HUDEP-2 (cell line): ENCODE results near the gene RHEB.

Experiments used
- DNase-seq, 76 experiments: peaks; one replicate each; lab custom pipeline; 2025; ENCODE audit not compliant: unreplicated experiment in 76 of 76; lab: John Stamatoyannopoulos, UW

The RHEB gene

DNA sequence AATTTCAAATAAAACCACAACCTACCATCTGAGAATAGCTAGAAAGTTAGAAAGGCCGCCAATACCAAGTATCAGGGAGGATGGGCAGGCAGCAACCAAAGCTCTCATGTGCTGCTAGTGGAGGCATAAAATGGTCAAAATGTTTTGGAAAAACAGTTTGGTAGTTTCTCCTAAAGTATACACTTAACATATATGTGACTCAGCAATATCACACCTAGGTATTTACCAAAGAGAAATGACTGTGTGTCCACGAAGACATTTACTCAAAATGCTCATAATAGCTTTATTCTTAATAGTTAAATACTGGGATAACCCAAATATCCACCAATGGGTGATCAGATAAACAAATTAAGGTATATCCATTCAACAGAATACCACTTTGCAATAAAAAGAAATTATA lies 14.3 kb downstream of the RHEB start:
- no peak for DNase-seq

DNA sequence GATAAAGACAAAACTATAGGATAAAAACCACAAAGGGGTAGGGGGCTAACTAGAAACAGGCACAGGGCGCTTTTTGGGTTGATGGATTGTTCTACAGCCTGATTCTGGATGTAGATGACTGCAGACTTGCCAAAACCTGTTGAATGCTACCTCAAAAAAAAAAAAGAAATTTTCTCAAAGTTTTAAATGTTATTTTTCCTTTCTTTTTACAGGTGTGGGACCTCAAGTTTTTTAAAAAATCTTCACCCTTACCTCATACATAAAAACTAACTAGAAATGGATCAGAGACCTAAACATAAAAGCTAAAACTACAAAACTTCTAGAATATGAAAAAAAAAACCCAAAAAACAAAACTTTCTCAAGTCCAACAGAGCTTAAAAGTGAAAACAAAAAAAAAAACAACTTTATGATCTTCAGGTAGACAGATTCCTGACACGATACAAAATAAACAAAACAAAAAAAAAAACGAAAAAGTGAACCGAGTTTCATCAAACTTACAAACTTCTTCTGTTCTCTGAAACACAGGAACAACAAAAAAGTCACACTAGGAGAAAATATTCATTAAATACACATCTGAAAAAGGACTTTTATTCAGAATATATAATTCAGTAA lies 14.9 kb downstream of the RHEB start:
- DNase-seq: no peak

DNA sequence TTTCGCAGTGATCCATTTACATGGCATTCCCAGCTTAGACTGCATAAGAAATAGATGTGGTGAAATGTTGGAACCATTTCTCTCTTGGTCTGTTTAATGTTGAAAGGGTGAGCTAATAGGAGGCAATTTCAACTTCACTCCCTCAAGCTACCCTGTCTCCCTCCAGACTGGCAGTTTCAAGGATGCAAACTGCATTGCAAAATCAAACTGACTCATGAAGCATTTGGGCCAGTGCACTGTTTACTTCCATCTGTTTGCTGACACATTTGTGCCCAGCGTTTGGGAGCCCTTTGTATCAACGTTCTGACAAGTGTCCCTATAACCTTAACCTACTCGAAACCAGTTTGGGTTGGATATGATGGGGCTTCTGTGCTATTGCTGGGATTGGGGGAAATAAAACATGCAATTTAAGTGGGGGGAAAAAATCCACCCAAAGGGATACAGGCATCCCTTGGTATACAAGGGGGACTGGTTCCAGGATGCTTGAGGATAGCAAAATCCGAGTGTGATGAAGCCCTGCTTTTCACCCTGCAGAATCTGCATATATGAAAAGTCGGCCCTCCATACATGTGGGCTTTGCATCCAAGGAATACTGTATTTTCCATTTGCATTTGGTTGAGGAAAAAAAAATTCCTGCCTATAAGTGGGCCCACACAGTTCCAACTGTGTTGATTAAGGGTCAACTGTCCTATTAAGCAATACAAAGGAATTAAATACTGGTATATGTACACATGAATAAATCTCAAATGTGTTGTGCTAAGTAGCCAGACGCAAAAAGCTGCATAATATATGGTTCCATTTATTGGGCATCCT lies 15.6 kb downstream of the RHEB start:
- no peak for DNase-seq

DNA sequence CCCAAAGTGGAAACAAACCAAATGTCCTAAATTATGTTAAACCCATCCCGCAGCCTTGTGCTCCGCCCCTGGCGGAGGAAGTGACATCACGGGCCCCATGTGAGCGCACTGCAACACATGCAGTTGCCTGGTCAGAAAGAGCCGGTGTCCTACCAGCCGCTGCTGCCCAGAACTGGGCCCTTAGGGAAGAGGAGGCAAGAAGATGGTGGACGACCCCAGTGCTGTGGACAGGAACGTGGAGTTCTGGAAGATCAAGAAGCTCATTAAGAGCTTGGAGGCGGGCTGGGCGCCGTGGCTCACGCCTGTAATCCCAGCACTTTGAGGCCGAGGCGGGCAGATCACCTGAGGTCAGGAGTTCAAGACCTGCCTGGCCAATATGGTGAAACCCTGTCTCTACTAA lies 18.0 kb downstream of the RHEB start:
- DNase-seq: no peak

DNA sequence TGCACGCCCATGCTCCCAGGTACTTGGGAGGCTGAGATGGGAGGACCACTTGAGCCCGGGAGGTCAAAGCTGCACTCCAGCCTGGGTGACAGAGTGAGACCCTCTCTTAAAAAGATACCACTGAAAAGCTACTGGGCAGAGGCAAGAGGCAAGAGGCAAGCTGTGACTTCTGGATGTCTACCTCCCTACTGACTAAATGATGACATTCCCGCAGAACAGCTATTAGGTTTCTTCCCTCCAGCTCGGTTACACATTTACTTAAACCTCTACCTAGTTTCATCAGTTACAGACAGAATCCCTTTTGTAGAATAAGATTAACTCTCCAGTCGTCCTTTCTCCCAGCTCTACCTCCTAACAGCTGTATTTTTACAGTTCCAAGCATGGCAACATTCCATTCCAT lies 21.2 kb downstream of the RHEB start:
- DNase-seq: no peak

DNA sequence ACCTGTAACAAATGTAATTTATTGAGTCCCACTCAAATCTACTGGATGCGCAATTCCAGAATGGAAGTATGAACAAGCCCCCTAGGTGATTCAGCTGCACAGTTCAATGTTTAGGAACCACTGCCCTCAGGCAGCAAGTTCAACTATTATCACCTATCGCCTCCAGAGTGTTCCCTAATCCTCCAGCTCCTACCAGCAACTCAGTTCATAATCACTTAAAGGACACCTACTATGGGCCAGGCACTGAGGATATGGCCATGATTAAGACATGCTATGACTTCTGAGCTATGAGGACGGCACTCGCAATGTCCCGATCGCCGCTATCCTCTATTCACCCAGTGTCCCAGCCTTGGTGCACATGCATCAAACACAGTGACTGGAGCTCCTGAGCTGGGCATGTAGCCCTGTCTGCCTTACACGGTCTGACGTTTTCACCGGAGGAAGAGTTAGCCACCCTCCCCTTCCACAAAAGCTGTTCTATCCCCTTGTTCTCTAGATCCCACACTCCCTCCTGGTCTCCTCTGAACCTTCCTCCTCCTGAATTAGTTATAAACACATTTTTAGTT lies 22.3 kb downstream of the RHEB start:
- no peak for DNase-seq

DNA sequence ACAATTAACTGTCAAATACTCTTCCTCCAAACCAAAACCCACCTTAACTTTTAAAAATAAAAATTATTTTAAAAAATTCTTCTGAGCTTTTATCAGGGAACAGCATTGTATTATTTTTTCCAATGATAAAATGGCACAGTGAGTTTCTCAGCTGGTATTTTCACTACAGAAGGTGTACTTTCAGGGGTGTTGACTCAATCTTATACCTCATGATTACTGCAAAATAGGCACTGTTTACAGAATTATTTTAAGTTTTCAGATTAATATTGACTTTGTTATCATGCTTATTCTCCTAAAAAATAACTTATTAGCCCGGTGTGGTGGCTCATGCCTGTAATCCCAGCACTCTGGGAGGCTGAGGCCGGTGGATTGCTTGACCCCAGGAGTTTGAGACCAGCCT lies 24.3 kb downstream of the RHEB start:
- DNase-seq: no peak

DNA sequence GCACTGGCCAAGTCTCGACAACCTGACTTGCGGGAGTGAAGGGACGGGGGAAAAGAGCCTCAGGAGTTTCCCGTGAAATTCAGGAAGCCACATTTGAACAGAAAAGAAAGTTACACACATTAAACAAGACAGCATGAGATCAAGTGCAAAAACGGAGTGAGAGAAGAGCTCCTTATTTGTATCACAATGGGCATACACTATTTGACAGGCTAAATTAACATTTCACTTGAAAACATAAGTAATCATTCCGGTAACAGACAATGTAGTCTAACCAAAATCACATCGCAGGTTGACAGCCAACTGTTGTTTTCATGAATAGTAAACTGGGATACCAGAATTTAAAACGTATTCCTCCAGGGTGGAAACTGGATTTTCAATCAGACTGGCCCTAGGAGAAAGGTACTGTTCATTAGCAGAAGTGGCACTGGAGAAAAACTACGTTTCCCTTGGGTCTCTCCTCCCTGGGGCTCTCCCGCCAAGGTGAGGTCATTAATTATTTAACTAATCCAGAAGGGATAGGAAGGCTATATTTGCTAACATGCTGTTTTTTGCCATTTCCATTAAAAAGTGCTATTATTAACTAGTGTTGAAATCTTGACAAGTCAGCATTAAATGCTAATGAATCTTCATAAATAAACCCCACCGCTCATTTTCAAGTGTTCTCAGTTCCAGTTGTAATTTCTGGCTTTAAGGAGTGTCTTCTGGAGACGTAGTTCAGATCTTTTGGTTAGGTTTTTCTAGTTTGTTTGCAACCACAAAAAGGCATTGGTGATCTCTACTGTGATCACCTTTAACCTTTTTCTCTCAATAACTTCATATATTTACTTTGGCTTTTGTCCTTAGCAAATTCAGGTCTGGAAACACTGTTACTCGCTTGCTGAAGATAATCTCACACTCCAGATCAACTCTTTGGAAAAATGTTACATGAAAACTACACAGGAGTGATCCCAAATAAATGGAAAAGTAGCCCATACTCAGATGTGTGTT lies 25.1 kb downstream of the RHEB start:
- DNase-seq: no peak

DNA sequence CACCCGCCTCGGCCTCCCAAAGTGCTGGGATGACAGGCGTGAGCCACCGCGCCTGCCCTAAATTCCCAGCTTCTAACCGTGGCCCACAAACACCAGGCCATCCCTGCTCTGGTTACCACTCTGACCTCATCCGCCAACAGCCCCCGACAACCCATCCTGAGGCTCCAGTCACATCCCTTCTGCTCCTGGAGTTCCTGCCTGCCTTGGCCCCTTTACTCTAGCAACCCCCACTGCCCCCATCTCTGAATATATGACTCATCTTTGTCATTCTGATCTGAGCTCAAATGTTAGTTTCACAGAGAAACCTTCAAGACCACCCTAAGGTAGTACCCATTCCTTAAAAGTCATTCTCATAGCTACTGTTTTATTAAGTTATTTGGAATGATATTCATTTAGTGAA lies 26.6 kb downstream of the RHEB start:
- no peak for DNase-seq

DNA sequence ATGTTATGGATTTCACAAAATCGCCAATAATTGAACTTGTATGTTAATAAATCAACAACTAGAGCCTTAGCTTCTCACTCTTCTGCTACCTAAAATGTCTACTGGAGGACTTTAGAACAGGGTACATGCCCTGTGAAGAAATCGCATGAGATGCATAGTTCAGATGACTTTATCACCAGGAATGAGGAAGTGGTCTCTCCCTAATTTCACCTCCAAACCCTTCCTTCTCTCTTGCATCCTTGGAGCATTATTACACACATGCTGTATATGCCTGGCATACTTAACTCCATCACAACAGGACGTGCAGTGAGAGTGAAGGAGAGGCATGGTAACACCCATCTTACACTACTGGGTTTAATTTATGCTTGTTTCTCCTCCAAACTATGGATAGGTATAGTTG lies 27.8 kb downstream of the RHEB start:
- no peak for DNase-seq

DNA sequence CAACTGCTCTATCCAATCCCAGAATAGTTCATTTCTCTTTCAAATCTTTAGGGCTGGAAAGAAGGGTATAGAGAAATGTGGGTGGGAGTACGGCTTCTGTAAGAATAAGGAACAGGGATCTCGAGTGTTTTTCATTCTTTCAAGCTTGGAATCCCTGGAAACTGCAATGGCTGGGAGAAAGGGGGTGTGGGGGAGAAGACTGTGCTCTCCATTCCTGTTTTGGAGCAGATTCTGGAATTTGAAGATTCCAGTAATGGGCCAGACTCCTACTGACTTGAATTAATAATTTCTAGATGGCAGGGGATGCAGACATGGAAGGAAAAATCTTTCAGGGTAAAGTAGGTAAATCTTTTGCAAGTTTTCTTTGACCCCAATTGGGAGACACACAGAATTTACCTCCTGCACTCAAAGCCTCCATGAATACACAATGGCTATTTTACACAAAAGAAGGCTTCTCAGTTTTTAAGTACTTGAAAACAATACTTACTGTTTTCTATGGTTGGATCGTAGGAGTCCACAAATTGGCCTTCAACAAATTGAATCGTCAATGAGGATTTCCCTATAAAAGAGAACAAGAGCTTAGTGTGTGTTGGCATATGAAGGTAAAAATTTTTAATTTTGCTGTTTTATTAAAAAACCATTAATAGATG lies 29.1 kb downstream of the RHEB start:
- DNase-seq: no peak

DNA sequence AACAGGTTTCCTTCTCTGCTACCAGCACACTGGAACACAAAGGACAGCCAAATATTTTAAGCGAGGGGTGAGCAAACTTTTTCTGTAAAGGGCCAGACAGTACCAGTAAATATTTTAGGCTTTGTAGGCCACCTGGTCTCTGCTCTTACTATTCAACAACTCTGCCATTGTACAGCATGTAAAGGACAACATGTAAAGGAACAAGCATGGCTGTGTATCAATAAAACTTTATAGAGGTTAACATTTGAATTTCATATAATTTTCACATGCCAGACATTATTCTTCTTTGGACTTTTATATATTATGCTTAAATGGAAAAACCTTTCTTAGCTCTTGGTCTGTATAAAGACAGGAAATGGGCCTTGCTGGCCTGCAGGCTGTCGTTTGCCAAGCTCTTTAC lies 30.2 kb downstream of the RHEB start:
- DNase-seq: no peak

DNA sequence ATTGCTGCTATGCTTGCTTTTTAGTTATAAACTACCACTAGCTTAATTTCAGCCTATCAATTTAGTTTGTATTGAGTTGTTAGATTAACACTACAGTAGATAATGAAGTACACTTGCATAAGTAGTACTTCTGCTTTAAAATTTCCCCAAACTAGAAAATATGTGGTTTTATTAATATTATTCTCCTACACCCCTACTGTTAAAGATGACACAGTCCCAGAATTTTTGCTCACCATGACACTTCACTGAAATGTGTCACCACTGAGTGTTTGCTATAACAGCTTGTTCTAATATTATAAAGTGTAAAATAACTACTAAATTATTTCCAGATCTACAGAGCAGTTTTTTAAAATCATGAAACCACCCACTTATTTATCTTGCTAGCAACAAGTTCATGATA lies 31.6 kb downstream of the RHEB start:
- DNase-seq: no peak

DNA sequence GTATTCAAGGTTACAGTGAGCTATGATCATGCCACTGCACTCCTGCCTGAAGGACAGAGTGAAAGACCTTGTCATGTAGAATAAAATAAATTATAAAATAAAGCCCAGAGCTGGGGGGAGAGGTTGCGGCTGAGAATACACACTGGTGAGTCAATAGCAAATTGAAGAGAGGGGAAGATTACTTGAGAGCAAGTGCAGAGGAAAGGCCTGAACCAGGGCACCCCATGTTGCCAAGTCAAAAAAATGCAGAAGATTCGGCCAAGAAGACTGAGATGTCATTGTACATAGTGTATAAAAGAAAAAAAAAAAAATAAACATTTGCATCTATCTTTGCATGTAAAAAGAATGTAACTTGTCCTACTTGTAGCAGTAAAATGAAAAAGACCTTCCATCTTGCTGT lies 32.5 kb downstream of the RHEB start:
- DNase-seq: no peak

DNA sequence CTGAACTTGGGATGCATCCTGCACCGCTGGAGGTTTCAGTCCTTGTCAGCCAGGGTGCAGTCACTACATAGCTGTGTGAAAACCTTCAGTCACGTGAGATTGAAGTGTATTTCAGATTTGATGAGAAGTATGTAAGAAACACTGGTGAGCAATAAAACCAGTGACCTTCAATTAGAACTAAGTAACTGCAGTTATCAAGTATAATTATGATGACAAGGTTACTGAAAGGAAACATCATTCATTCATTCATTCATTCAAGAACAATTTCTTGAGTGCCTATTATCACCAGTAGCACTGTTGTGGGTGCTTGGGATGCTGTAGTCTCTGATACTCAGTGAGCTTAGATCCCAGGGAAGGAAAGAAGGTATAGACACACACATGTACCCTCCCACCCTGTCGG lies 33.6 kb downstream of the RHEB start:
- DNase-seq: no peak

DNA sequence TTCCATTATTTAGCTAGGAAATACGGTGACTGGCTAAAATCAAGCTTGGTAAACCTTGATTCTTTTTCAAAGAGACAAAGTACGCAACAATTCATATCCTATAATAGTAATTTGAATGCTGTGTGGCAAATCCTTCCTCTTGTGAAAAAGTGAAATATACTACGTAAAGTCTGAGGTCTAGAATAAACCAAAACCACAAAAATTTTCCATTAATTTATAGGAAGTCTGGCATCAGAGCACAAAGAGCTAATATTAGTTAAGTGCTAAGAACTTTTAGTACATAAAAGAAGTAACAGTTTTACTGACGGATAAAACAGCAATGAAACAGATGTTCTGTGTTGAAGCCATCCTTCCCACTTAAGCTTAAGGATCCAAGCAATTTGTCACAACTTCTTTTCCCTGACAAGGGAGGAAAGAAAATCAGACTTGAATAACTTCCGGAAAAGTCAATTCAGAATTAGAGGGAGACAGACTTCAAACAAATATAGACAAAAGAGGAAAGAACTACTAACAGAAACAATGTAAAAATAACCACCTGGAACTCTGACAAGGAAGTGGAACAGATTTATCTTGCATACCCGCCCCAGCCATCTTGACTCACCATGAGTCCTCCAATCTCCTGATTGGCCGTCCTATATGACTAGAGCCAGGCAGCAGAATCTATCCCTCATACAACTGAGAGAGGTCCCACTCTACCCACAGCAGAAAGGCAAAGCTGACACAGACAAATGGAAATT lies 34.6 kb downstream of the RHEB start:
- DNase-seq: no peak

DNA sequence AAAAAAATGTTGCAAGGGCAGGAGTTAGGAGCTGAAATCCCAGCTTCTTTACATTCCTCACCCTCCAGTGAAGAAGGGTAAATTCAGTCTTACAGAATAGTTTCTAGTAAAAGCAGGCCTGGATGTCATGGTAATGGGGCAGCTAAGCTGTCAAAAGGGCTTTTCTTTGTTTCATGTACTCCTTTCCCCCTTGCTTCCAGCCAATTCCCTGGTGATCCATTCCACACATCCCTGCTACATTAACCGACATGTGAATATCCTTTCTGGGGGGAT lies 36.0 kb downstream of the RHEB start:
- no peak for DNase-seq

DNA sequence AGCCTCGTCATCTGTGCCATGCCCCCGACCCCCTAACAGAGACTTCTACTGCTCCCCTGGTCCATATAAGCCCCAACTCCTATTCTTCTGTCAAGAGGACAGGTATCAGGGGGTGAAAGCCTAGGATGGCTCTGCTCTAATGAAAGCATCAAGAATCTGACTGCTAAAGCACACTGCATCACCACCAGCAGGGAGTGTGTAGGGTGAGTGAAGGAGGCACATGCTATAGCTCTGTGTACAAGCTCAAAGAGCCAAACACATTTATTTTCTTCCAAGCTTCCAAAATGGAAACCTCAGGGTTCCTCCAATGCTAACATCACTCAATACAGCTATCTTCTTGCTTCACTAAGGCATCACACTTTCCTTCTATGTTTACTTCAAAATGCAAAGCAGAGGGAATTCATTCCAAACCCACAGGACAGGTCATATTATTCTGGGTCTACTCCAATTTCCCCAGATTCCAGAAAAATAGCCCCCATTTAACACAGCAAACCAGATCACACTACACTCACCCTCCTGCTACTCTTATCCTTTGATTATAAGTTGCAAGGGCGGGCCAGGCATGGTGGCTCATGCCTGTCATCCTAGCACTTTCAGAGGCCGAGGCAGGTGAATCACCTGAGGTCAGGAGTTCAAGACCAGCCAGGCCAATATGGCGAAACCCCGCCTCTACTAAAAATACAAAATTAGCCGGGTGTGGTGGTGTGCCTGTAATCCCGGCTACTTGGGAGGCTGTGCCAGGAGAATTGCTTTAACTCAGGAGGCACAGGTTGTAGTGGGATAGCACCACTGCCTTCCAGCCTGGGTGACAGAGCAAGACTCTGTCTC lies 36.6 kb downstream of the RHEB start:
- no peak for DNase-seq
